Ascending aorta (tissue), 2 donors: Measurements from ENCODE around the gene MGLL. TPM values are rescaled to one million over a fixed set of nuclear protein-coding genes. Genes with fewer than 3 reads are reported as not detected.
"Not testable (repeated sequence)": the region's sequence is repeated elsewhere in the genome, so short reads cannot be mapped to it uniquely, and the experiment has no call there.

Source experiments
- DNase-seq, 2 donors: peaks; one replicate each; pipeline ENCODE4 v3.0.0-alpha.2; 2019; ENCODE audit warnings: low spot score in 2 of 2
- H3K27ac ChIP-seq, 2 donors: fragments of 200-600 bp; sonication (generic); one replicate each; pipeline ENCODE4 v1.5.1; 2016 to 2017; ENCODE audit warnings: mild to moderate bottlenecking in 1 of 2
- H3K27me3 ChIP-seq: fragments of 200-600 bp; sonication (generic); one replicate; pipeline ENCODE4 v1.5.1; 2017
- H3K36me3 ChIP-seq, 2 donors: fragments of 200-600 bp; sonication (generic); one replicate each; pipeline ENCODE4 v1.5.1; 2016
- H3K4me1 ChIP-seq, 2 donors: fragments of 200-600 bp; sonication (generic); one replicate each; pipeline ENCODE4 v1.5.1; 2016 to 2017; ENCODE audit warnings: mild to moderate bottlenecking in 1 of 2
- H3K4me3 ChIP-seq, 2 donors: fragments of 200-600 bp; sonication (generic); one replicate each; pipeline ENCODE4 v1.5.1; 2016 to 2017; ENCODE audit warnings: mild to moderate bottlenecking in 1 of 2
- H3K9me3 ChIP-seq, 2 donors: fragments of 200-600 bp; sonication (generic); one replicate each; pipeline ENCODE4 v1.5.1; 2016
- CTCF ChIP-seq, 3 experiments: fragments of 200-600 bp in 2 of 3; fragments of 450-650 bp in 1 of 3; sonication (generic) in 2 of 3; IDR thresholded peaks; one replicate each; pipeline ENCODE4 v1.5.1; 2016 to 2019; ENCODE audit warnings: antibody characterized with exemption in 3 of 3, mild to moderate bottlenecking in 1 of 3, moderate library complexity in 1 of 3
- intact Hi-C: fragments of 100-400 bp; cut with DNase I; formaldehyde crosslinking; loops from one replicate; pipeline ENCODE4 v1.15.1; 2023
- total RNA-seq: library from RNA; depleted of rRNA; stranded (reverse); fragments of >200 nt; gene quantifications from one replicate; pipeline ENCODE4 v1.1.0, GENCODE V29; 2016

Gene MGLL
- total RNA-seq, 1 donor from 2014 or later: 101 TPM

GRCh38 chr3:127661600-127661999, 160.7 kb downstream of the MGLL start:
- H3K27me3 ChIP-seq: no peaks in the 10 kb centered on the region
- no peak for TF ChIP-seq CTCF (IDR thresholded peaks at IDR 0.05)
- intact Hi-C loops: no loop called here
- H3K27ac ChIP-seq: no peak overlapping the region
- DNase-seq: no peak
- no peaks in the 10 kb centered on the region for H3K9me3 ChIP-seq
- no peak overlapping the region for H3K4me3 ChIP-seq
- no peaks in the 10 kb centered on the region for H3K36me3 ChIP-seq
- H3K4me1 ChIP-seq: no peaks in the 10 kb centered on the region

- no peaks in the 10 kb centered on the region for H3K27me3 ChIP-seq
- DNase-seq: peak in 1 of 2 donors; percentile 53
- no peak overlapping the region for H3K27ac ChIP-seq
- peaks cover 0 to 2% of the 10 kb centered on the region in 2 donors for H3K4me1 ChIP-seq
- no peak overlapping the region for H3K4me3 ChIP-seq
- no peaks in the 10 kb centered on the region for H3K9me3 ChIP-seq
- no peaks in the 10 kb centered on the region for H3K36me3 ChIP-seq
- no peak for TF ChIP-seq CTCF (IDR thresholded peaks at IDR 0.05)
- intact Hi-C loops: no loop called here
These were observed 161.6 kb downstream of the MGLL start for GRCh38 chr3:127660621-127661251.

DNA sequence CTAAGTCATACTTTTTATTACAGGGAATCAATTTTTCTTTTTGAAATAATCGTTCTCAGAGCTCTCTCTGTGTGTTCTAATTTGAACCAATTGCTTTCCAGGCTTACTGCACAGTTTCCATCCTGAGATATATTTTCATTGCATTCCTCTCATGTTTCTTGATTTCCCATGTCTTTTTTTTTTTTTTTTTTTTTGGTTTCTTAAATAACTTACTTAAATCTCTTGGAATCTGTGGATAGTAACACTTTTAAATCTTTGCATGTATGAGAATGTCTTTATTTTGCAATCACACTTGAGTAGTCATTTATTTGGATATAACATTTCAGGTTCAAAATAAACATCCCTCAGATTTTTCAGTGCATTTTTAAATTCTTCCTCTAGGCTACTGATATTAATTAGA, 164.1 kb downstream of the MGLL start:
- H3K4me3 ChIP-seq: no peak overlapping the region
- H3K36me3 ChIP-seq: no peaks in the 10 kb centered on the region
- no peak overlapping the region for H3K27ac ChIP-seq
- intact Hi-C loops: no loop called here
- no peaks in the 10 kb centered on the region for H3K9me3 ChIP-seq
- H3K4me1 ChIP-seq: peaks cover 0 to 11% of the 10 kb centered on the region in 2 donors
- no peak for DNase-seq
- TF ChIP-seq CTCF (IDR thresholded peaks at IDR 0.05): no peak
- H3K27me3 ChIP-seq: no peaks in the 10 kb centered on the region

GRCh38 chr3:127656906-127657305, 165.4 kb downstream of the MGLL start:
- TF ChIP-seq CTCF (IDR thresholded peaks at IDR 0.05): no peak
- no peaks in the 10 kb centered on the region for H3K36me3 ChIP-seq
- DNase-seq: no peak
- no peaks in the 10 kb centered on the region for H3K27me3 ChIP-seq
- peaks cover 0 to 17% of the 10 kb centered on the region in 2 donors for H3K4me1 ChIP-seq
- H3K9me3 ChIP-seq: no peaks in the 10 kb centered on the region
- intact Hi-C loops: no loop called here
- no peak overlapping the region for H3K4me3 ChIP-seq
- no peak overlapping the region for H3K27ac ChIP-seq

DNA sequence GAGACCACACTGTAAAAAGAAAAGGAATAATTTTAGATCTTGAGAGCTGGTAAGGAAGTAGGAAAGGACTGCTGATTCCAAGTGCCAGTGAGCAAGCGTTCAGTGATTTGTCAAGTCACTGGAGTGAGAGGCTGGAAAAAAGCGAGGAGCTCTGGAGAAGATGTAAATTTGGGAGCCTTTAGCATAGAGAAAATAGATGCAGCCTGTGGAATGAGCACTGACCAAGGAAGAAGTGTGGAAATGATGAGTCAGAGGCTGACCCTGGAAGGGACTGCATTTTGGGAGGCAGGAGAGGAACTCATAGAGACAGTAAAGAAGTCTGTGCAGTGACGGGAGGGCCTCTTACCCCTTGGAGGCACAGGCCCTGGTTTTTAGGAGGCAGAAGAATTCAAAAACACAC, 166.7 kb downstream of the MGLL start:
- Histone ChIP-seq H3K27me3 (no peaks in the 10 kb centered on the region), H3K4me1 (peaks cover 0 to 17% of the 10 kb centered on the region in 2 donors), H3K27ac (peak overlapping the region; percentile 64 to 72), H3K9me3 (no peaks in the 10 kb centered on the region), H3K4me3 (no peak overlapping the region), H3K36me3 (no peaks in the 10 kb centered on the region)
- DNase-seq: no peak
- no peak for TF ChIP-seq CTCF (IDR thresholded peaks at IDR 0.05)
- intact Hi-C loops: loop anchor here (2.0 kb wide), 1 partner anchor 35 kb away; no protein-coding TSS in a partner anchor

DNA sequence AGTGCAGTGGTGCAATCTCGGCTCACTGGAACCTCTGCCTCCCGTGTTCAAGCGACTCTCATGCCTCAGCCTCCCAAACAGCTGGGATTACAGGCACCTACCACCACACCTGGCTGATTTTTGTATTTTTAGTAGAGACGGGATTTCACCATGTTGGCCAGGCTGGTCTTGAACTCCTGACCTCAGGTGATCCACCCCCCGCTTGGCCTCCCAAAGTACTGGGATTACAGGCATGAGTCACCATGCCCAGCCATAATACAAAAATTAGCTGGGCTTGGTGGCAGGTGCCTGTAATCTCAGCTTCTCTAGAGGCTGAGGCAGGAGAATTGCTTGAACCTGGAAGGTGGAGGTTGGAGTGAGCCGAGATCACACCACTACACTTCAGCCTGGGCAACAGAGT, 167.3 kb downstream of the MGLL start:
- Histone ChIP-seq H3K4me1 (peaks cover 0 to 17% of the 10 kb centered on the region in 2 donors), H3K27ac (peak overlapping the region; percentile 64 to 72)
- not testable (repeated sequence) for H3K27me3 ChIP-seq, DNase-seq, H3K9me3 ChIP-seq, H3K36me3 ChIP-seq, H3K4me3 ChIP-seq
- intact Hi-C loops: loop anchor here (2.0 kb wide), 1 partner anchor 36 kb away; no protein-coding TSS in a partner anchor
